HCEC 1CT (cell line): ENCODE measurements around the gene GORASP1.

Experiments used
- DNase-seq: peaks from one replicate; pipeline ENCODE4 v3.0.0-alpha.2; 2017

Gene GORASP1

GRCh38 chr3:39107388-39108199 is at the start of gene GORASP1, which contains the start of gene TTC21A:
GORASP1 (minus strand) TSS chr3:39107627; CDS start chr3:39107541, 86 bp downstream.
TTC21A (plus strand) TSS chr3:39107680; CDS start chr3:39107838, 158 bp downstream.
- DNase-seq, result peak; percentile 77

DNA sequence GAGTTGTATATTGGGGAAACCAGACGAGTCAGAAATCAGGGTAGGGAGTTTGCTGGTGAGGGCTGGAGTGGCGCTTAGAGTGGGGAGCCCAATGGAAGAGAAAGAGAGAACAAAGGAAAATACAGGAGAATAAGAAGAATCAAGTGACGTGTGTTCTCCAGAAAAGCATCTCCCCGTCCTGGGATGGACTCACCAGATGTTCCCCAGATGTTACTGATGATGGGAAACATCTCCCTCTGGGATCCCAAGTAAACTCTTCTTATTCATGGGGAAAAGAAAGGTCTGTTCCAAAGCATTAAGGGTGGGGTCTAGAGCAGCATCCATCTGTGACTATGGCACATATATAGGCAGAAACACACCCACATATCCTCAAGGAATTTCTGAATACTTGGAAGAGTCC is 49.0 kb upstream of the GORASP1 start:
- DNase-seq, result peak; percentile 23

DNA sequence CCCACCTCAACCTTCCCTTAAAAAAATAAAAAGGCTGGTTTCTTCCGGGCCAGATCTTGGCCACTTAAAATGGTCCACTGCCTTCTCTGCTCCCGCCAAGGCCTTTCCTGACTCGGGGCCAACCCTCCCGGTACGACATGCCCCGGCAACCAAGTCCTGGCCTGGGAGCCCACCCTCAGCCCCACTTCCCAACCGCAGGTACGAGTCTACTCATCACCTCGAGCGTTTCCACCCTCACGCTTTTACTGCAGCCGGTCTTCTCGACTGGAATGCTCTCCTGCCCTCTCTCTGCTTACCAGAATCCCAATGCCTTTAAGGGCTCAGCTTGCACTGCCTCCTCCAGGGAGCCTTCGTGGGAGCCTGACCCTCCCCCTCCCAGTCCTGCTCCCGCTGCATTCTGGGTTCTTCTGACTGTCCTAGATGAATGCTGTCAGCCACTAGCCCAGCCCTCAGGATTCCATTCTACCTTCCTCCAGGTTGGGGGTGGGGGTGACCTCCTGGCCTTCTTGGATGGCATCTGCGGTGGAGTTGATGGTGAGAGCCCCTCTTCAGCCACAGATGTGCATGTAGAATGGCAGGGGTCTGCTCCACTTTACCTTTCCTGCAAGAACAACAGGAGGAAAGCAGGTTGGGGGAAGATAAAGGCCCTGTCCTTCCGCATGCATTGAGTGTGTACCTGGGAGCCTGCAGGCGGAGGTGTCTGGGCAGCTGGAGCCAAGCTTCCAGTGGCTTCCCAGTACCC is 47.0 kb upstream of the GORASP1 start:
- peak; percentile 33 for DNase-seq

DNA sequence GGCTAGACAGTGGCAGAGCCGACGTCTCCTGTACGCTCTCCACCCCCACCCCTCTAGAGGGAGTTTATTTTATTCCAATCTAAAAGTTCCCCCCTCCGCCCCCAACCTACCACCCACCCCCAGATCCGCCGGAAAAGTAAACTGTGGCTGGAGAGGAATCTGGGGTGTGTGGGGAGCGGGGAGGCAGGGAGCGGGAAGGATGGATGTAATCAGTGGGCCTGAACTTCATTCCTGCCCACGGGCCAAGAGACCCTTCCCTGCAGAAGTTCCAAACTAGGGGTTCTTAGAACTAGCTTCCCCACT is 46.5 kb upstream of the GORASP1 start:
- DNase-seq, result no peak

GRCh38 chr3:39150803-39151631 is 43.6 kb upstream of the GORASP1 start:
- peak; percentile 89 for DNase-seq

DNA sequence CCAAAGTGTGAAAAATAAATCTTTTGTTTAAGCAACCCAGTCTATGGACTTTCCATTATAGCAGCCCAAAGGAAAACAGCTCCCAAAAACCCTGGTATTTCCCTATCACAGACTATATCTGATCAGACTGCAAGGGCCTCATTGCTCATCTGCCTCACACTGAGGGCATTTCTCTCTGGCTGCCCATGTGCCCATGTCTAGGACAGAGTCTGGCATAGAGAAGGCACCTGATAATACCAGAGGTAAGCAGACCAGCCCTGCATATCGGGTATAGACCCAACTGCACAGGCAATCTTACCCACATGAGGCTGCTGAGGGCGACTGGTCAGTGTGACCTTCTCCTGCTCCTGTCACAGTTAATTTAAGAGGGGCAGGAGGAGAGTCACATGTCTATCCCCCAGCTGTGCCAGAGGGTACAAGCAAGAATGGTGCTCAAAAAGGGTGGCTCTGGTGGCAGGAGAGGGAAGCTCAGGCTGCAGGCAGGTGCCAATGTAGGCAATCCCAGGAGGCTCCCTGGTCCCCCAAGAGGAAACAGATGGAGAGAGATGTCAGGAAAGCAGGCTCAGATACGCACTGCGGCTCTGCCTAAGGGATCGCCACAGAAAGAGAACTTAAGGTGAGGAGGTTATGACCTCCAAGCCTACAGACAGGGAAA is 42.8 kb upstream of the GORASP1 start:
- DNase-seq, result no peak

DNA sequence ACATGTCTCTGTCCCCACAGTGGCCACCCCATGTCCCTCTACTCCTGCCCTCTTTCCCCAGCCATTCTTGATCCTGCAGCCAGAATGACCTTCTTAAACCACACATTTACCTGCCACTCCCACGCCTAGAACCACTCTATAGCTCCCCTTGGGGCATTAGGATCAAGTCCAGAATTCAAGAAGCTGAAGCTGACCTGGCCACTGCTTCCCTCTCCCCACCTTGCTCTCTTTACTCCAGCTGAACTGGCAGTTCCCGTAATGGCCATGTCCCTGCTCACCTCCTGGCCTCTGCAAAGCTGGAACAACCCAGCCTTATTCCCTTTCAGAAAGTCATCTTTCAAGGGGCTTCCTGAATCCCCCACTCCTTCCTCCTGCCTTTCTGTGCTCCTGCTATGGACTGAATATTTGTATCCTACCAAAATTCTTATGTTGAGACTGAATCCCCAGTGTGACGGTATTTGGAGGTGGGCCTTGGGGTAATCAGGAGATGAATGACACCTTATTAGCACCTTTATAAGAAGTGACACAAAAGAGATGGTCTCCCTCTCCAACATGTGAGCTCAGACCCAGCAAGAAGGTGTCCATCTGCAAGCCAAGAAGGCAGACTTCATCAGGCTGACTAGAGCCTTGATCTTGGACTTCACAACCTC is 42.2 kb upstream of the GORASP1 start:
- no peak for DNase-seq

- DNase-seq, result no peak
These were observed 41.6 kb upstream of the GORASP1 start for GRCh38 chr3:39149059-39149455.

DNA sequence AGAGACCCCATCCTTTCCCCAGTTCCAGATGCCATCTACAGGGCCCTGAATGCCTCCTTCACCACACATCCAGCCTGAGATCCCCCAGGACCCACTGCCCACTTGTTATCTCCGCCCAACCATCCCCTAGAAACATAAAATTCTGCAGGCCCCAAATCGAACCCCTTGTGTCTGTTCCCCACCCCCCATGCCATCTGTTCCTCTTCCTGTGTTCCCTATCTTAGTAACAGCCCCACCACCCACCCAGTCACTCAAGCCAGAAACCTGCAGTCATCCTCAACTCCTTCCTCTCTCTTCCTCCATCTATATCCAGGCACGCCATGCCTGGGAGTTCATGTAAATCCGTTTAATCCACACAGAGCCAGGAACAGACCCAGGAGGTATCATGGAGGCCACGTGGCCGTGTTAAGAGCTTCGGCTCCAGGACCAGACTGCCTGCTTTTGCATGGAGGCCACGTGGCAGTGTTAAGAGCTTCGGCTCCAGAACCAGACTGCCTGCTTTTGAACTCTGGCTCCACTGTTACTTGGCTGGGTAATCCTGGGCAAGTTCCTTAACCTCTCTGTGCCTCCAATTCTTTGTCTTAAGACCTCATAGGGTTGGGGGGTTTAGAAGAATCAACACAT is 41.1 kb upstream of the GORASP1 start:
- DNase-seq, result peak; percentile 30

DNA sequence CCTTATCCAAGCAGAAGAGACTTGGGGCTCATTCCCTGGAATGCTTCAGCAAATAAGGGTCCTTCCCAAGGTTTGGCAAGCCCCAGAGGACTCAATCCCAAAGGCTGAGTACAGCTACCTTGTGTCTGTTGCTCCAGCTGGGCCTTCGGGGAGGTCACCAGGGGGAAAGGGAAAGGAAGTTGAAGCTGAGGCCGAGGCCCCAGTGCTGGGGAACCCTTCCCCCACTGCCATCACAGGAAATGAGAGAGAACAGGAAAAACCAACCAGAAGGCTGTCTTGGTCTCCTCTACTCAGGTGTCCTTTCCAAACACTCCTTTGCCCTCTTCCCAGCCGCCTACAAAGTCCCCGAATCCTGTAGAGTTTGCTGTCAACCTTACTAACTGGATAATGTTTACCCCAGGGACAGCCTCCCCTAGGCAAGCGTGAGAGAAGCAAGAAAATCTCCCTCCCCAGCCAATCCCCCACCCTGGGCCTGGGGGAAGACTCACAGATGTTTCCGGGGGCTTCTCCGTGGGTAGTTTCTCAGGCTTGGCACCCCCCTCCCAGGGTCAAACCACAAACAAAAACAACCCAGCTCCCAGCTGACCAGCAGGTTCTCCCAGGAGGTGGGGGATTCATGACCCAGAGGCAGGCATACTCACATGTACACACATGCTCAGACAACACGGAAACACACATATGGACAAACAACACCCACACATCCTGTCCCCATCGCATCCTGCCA is 40.4 kb upstream of the GORASP1 start:
- DNase-seq, result peak; percentile 54

- DNase-seq, result peak; percentile 97
These were observed 39.5 kb upstream of the GORASP1 start for GRCh38 chr3:39146611-39147591.

GRCh38 chr3:39146083-39146501 is 38.7 kb upstream of the GORASP1 start:
- no peak for DNase-seq

DNA sequence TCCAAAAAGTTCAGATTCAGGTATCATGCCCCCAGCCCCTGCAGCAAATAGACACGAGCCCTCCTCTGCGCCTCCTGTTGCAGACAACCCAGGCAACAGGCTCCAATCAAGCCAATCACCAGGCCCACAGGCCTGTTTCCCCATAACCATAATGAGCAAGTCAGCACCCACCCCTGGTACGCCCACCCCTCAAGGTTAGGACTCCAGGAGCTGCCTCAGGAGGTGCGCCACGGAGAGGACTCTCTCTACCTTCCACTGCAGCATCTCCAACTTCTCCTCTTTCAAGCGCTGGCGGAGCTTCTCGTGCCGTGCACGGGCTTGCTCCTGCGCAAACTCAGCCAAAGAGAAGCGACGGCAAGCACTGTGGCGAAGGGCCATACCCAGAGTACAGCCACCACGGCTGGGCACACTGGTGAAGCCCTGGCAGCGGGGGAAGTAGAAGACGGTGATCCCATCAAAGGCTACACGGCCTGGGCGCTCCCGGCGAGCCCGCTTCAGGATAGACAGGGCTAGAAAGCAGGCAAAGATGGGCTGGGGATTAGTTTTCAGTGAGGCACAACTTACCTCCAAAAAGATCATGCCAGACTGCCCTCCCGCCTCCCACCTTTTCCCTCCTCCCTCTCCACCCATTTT is 37.4 kb upstream of the GORASP1 start:
- DNase-seq, result no peak

GRCh38 chr3:39144095-39144747 is 36.8 kb upstream of the GORASP1 start:
- no peak for DNase-seq

GRCh38 chr3:39143051-39143885 is 35.8 kb upstream of the GORASP1 start:
- DNase-seq, result no peak

DNA sequence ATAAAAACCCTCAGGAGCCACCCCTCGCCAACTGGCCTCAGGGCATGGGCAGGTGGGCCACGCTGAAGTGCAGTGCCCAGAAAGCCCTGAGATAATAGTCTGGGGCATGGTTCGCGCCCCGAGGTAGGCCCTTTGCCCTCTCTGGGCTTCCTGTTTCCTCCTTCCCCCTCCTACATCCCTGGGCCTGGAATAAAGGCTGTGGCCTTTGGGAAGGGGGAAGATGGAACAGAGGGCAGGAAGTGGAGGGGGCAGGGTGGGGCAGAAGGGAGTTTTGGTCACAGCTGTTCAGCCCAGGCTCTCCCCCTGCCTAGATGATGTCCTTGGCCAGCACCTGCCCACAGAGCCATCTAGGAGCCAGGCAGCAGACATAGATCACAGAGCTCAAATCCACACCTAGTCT is 34.6 kb upstream of the GORASP1 start:
- DNase-seq, result no peak

- DNase-seq, result no peak
These were observed 34.0 kb upstream of the GORASP1 start for GRCh38 chr3:39141171-39141995.
